ENCODE measurements around the gene LSG1. TPM values are rescaled to one million over a fixed set of nuclear protein-coding genes. Genes with fewer than 3 reads are reported as not detected.
A peak's percentile ranks its signal among the peaks of the same experiment; 100 is the strongest.
"Not testable (repeated sequence)": the region's sequence is repeated elsewhere in the genome, so short reads cannot be mapped to it uniquely, and the experiment has no call there.

LSG1 gene
- total RNA-seq, 6 donors from 2014 or later = 21.6 to 42.6 (median 34.7) TPM

DNA sequence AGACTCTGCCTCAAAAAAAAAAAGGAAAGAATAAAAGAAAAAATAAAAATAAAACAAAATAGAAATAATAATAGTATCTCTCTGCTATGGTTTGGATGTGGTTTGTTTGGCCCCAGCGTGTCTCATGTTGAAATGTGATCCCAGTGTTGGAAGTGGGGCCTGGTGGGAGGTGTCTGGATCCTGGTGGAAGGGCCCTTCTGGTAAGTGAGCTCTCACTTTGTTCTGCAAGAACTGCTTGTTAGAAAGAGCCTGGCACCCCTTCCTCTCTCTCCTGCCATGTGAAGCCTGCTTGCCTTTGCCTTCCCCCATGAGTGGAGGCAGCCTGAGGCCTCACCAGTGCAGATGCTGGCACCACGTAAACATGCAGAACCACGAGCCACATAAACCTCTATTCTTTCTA, 65.0 kb downstream of the LSG1 start:
- DNase-seq (peak in 1 of 2 donors; percentile 51), ATAC-seq (ENCODE audit: low FRiP score in 2 of 2) (no peak)

DNA sequence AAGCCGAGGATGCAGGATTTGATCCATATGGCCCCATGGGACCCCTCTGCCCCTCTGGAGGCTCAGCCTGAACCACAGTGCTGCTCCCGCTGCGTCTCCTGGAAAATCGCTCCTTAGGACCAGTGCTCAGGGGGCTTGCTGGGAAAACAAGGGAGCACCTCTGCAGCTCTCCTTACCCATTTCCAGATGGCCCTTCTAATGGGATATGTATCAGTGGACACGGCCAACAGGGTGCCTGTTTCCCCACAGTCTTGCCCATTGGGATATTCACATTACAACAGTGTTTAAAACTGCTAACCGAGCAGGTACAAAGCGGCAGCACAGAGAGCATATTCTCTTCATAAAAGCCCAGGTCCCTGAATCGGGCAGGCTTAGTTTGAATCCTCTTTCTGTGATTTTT, 65.8 kb downstream of the LSG1 start:
- peaks cover 0 to 14% (median 0%) of the 10 kb centered on the region in 4 donors for H3K4me1 ChIP-seq
- no peak for DNase-seq
- H3K27ac ChIP-seq = no peak overlapping the region
- no peak for ATAC-seq (ENCODE audit: low FRiP score in 2 of 2)
- peaks cover 0 to 69% (median 7%) of the 10 kb centered on the region in 4 donors for H3K36me3 ChIP-seq
- TF ChIP-seq, protein P1, sequence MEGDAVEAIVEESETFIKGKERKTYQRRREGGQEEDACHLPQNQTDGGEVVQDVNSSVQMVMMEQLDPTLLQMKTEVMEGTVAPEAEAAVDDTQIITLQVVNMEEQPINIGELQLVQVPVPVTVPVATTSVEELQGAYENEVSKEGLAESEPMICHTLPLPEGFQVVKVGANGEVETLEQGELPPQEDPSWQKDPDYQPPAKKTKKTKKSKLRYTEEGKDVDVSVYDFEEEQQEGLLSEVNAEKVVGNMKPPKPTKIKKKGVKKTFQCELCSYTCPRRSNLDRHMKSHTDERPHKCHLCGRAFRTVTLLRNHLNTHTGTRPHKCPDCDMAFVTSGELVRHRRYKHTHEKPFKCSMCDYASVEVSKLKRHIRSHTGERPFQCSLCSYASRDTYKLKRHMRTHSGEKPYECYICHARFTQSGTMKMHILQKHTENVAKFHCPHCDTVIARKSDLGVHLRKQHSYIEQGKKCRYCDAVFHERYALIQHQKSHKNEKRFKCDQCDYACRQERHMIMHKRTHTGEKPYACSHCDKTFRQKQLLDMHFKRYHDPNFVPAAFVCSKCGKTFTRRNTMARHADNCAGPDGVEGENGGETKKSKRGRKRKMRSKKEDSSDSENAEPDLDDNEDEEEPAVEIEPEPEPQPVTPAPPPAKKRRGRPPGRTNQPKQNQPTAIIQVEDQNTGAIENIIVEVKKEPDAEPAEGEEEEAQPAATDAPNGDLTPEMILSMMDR (IDR thresholded peaks at IDR 0.05) = no peak
- TF ChIP-seq POLR2AphosphoS5 (IDR thresholded peaks at IDR 0.05) = no peak
- TF ChIP-seq POLR2A (IDR thresholded peaks at IDR 0.05) = no peak
- no peak for TF ChIP-seq EP300 (IDR thresholded peaks at IDR 0.05)
- no peak overlapping the region for H3K4me3 ChIP-seq
- H3K9me3 ChIP-seq = no peaks in the 10 kb centered on the region
- H3K27me3 ChIP-seq = no peaks in the 10 kb centered on the region
- WGBS, 2 donors = 83 to 99% methylated on average over 5 to 8 of the region's 8 CpGs

More for the DNA sequence above, 65.0 kb downstream of the LSG1 start:
- Histone ChIP-seq H3K9me3 (no peaks in the 10 kb centered on the region), H3K36me3 (peaks cover 0 to 67% (median 7%) of the 10 kb centered on the region in 4 donors), H3K27me3 (no peaks in the 10 kb centered on the region), H3K27ac (no peak overlapping the region), H3K4me3 (no peak overlapping the region), H3K4me1 (peaks cover 0 to 14% (median 0%) of the 10 kb centered on the region in 4 donors)
- no peak for TF ChIP-seq POLR2AphosphoS5 (IDR thresholded peaks at IDR 0.05)
- TF ChIP-seq, protein P1 (IDR thresholded peaks at IDR 0.05) = no peak
- no peak for TF ChIP-seq EP300 (IDR thresholded peaks at IDR 0.05)
- no peak for TF ChIP-seq POLR2A (IDR thresholded peaks at IDR 0.05)
- WGBS, 2 donors = 70 to 78% methylated on average over 3 of the region's 3 CpGs

DNA sequence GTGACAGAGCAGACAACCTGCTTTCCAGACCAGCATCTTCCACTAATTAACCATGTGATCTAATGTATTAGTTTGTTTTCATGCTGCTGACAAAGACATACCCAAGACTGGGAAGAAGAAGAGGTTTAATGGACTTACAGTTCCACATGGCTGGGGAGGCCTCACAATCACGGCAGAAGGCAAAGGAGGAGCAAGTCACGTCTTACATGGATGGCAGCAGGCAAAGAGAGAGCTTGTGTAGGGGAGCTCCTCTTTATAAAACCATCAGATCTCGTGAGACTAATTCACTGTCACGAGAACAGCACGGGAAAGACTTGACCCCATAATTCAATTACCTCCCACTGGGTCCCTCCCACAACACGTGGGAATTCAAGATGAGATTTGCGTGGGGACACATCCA, 66.7 kb downstream of the LSG1 start:
- H3K27me3 ChIP-seq; H3K9me3 ChIP-seq; ATAC-seq (ENCODE audit: low FRiP score in 2 of 2); H3K4me3 ChIP-seq; DNase-seq; H3K27ac ChIP-seq: not testable (repeated sequence)
- H3K4me1 ChIP-seq = peaks cover 0 to 14% (median 0%) of the 10 kb centered on the region in 4 donors
- peaks cover 0 to 68% (median 7%) of the 10 kb centered on the region in 4 donors for H3K36me3 ChIP-seq
- WGBS, 2 donors = 93 to 95% methylated on average over 7 of the region's 7 CpGs

DNA sequence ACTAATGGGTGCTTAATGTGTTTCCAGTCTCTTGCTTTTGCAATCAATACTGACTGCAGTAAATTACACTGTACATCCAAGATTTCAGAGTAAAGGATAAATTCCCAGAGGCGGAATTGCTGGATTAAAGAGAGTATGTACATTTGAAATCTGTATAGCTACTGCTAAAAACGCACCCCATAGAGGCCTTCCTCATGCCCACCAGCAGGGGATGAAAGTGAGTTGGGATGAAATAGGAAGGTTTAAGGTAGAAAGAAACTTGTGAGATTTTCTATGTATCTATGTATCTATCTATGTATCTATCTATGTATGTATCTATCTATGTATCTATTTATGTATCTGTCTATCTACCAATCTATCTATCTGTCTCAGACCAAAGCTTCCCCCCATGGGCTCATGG, 67.2 kb downstream of the LSG1 start:
- no peak for ATAC-seq (ENCODE audit: low FRiP score in 2 of 2)
- no peaks in the 10 kb centered on the region for H3K27me3 ChIP-seq
- H3K4me3 ChIP-seq = no peak overlapping the region
- peaks cover 0 to 14% (median 0%) of the 10 kb centered on the region in 4 donors for H3K4me1 ChIP-seq
- H3K9me3 ChIP-seq = no peaks in the 10 kb centered on the region
- peaks cover 0 to 64% (median 7%) of the 10 kb centered on the region in 4 donors for H3K36me3 ChIP-seq
- WGBS, 2 donors = 82 to 89% methylated on average over 2 of the region's 2 CpGs
- no peak overlapping the region for H3K27ac ChIP-seq
- no peak for DNase-seq
- TF ChIP-seq, protein P1 (IDR thresholded peaks at IDR 0.05) = peak in 1 of 6 experiments; percentile 24
- TF ChIP-seq POLR2AphosphoS5 (IDR thresholded peaks at IDR 0.05) = no peak

DNA sequence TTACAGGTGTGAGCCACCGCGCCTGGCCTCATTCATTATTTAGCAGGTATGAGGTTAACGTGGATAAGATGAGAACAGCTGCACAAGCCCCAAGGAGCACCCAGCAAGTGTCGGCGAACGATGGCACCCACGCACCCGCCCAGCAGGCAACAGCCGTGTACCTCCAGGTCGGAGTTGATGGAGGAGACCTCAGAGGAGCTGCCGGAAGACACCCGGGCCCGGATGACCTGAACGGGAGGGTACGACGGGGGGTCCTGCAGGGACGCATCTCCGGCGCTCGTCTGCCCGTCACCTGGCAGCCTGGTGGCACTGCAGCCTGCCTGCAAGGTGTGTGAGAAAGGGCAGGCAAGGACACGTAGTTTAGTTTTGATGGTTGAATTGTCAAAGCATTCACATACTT, 67.9 kb downstream of the LSG1 start:
- peaks cover 0 to 57% (median 8%) of the 10 kb centered on the region in 4 donors for H3K36me3 ChIP-seq
- H3K4me1 ChIP-seq = peaks cover 0 to 14% (median 0%) of the 10 kb centered on the region in 4 donors
- H3K4me3 ChIP-seq = no peak overlapping the region
- DNase-seq (peak in 1 of 2 donors; percentile 74), ATAC-seq (ENCODE audit: low FRiP score in 2 of 2) (no peak)
- WGBS, 2 donors = 93 to 96% methylated on average over 19 to 22 of the region's 22 CpGs
- H3K27ac ChIP-seq = no peak overlapping the region
- TF ChIP-seq POLR2AphosphoS5 (IDR thresholded peaks at IDR 0.05) = no peak
- no peak for TF ChIP-seq EP300 (IDR thresholded peaks at IDR 0.05)
- TF ChIP-seq POLR2A (IDR thresholded peaks at IDR 0.05) = no peak
- TF ChIP-seq, protein P1 (IDR thresholded peaks at IDR 0.05) = no peak
- no peaks in the 10 kb centered on the region for H3K9me3 ChIP-seq
- H3K27me3 ChIP-seq = no peaks in the 10 kb centered on the region

All from upper lobe of left lung (tissue), 6 donors.